T follicular helper cell (primary cell): ENCODE data around the gene MYRIP.
"Not testable (repeated sequence)": the region's sequence is repeated elsewhere in the genome, so short reads cannot be mapped to it uniquely, and the experiment has no call there.

Source experiments
- DNase-seq: peaks from one replicate; pipeline ENCODE4 v3.0.0-alpha.2; 2020; ENCODE audit warnings: low read depth
- total RNA-seq, 2 experiments: gene quantifications; one replicate each; lab custom pipeline; 2026; lab: John Stamatoyannopoulos, UW

The MYRIP gene
- total RNA-seq = 0 reads per million in 2 experiments

- DNase-seq = no peak
Observed at GRCh38 chr3:39809181-39809994, at the start of gene MYRIP. Gene MYRIP, plus strand, starts transcription at chr3:39809609. Its CDS starts 91,208 bp downstream, at chr3:39900817.

- no peak for DNase-seq
Observed at GRCh38 chr3:39760325-39760724, 49.1 kb upstream of the MYRIP start.

GRCh38 chr3:39762537-39763070 lies 46.8 kb upstream of the MYRIP start:
- no peak for DNase-seq

- DNase-seq = no peak
Observed at GRCh38 chr3:39763390-39763789, 46.0 kb upstream of the MYRIP start.

GRCh38 chr3:39765575-39765974 lies 43.8 kb upstream of the MYRIP start:
- no peak for DNase-seq

- DNase-seq = no peak
Observed at GRCh38 chr3:39766433-39766832, 43.0 kb upstream of the MYRIP start.

GRCh38 chr3:39766909-39767308 lies 42.5 kb upstream of the MYRIP start:
- DNase-seq = not testable (repeated sequence)

- DNase-seq = not testable (repeated sequence)
Observed at GRCh38 chr3:39778168-39778567, 31.2 kb upstream of the MYRIP start.

- DNase-seq = no peak
Observed at GRCh38 chr3:39779511-39780230, 29.7 kb upstream of the MYRIP start.

- no peak for DNase-seq
Observed at GRCh38 chr3:39780352-39780751, 29.1 kb upstream of the MYRIP start.

- DNase-seq = no peak
Observed at GRCh38 chr3:39781025-39781424, 28.4 kb upstream of the MYRIP start.

GRCh38 chr3:39781632-39782031 lies 27.8 kb upstream of the MYRIP start:
- DNase-seq = no peak

GRCh38 chr3:39783680-39784079 lies 25.7 kb upstream of the MYRIP start:
- DNase-seq = no peak

GRCh38 chr3:39784922-39785321 lies 24.5 kb upstream of the MYRIP start:
- DNase-seq = no peak

GRCh38 chr3:39788128-39788883 lies 21.1 kb upstream of the MYRIP start:
- no peak for DNase-seq

- no peak for DNase-seq
Observed at GRCh38 chr3:39791603-39792002, 17.8 kb upstream of the MYRIP start.

- DNase-seq = no peak
Observed at GRCh38 chr3:39794880-39795279, 14.5 kb upstream of the MYRIP start.

- DNase-seq = no peak
Observed at GRCh38 chr3:39801216-39801615, 8.2 kb upstream of the MYRIP start.

- not testable (repeated sequence) for DNase-seq
Observed at GRCh38 chr3:39802486-39802885, 6.9 kb upstream of the MYRIP start.

GRCh38 chr3:39803956-39804355 lies 5.5 kb upstream of the MYRIP start:
- DNase-seq = no peak

GRCh38 chr3:39804951-39805350 lies 4.5 kb upstream of the MYRIP start:
- DNase-seq = no peak

GRCh38 chr3:39805650-39806049 lies 3.8 kb upstream of the MYRIP start:
- no peak for DNase-seq
